ENCODE measurements around the gene TRIO. TPM values are rescaled to one million over a fixed set of nuclear protein-coding genes. Genes with fewer than 3 reads are reported as not detected.

The TRIO gene
- total RNA-seq, 2 experiments from 2014 or later, result 6.0 to 6.6 TPM

DNA sequence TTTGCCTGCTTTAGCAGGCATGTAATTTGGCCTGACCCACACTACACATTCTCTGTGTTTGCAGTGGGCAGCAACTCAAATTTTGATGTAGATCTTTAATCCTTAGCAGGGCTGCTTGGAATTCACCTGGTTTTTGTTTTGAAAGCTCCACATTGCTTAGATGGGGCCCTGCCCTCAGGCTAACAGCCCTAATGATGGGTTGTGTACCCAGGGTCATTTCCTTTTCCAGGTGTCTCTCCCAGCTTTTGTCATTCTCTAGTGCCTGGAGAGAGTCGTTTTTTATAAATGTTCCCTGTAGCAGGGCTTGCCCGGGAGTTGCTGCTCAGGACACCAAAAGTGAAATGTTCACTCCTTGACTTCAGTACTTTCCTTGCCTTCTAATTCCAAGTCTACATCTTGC is 126.3 kb downstream of the TRIO start:
- Mint-ChIP-seq H3K4me3 (no peak overlapping the region), H3K27me3 (peaks cover 29% of the 10 kb centered on the region), H3K9me3 (no peaks in the 10 kb centered on the region), H3K36me3 (no peaks in the 10 kb centered on the region), H3K4me1 (ENCODE audit: low read depth) (peaks cover 6% of the 10 kb centered on the region), H3K27ac (no peak overlapping the region)
- POLR2A ChIA-PET, result no interaction called here
- intact Hi-C loops (cut with micrococcal nuclease), result loop anchor here (10.0 kb wide), 1 partner anchor 125 kb away; the partner anchor contains the start of gene TRIO
- DNase-seq, result no peak
- CTCF ChIA-PET, result interaction anchor here (1.6 to 2.0 kb wide), 3 partner anchors 121 to 379 kb away, joined by 3 to 8 read pairs (median 5); no protein-coding TSS in a partner anchor

DNA sequence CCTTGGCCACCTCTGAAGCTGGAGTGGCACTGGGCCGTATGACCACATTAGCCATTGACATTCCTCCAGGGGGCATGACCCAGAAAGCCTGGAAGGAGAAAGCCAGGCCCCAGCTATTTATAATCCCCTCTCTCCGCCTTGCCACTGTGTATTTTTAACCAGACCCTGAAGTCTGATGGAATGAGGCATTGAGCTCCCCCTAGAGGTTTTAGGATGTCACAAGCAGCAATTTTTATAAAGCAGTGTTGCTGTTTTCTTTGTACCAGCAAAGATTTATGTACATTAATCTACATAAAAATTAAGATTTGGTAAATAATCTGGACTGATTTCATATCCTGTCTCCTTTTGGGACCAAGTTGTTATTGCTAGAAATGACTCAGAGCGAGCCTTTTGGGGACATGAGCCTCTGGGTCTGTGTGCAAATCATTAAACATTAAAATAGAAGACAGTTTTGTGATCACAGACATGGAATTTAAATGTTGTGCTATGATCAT is 127.1 kb downstream of the TRIO start:
- H3K27me3 Mint-ChIP-seq, result peaks cover 26% of the 10 kb centered on the region
- CTCF ChIA-PET, result interaction anchor here (0.6 to 2.0 kb wide), 9 partner anchors 10 to 379 kb away, joined by 3 to 13 read pairs (median 4); no protein-coding TSS in a partner anchor

DNA sequence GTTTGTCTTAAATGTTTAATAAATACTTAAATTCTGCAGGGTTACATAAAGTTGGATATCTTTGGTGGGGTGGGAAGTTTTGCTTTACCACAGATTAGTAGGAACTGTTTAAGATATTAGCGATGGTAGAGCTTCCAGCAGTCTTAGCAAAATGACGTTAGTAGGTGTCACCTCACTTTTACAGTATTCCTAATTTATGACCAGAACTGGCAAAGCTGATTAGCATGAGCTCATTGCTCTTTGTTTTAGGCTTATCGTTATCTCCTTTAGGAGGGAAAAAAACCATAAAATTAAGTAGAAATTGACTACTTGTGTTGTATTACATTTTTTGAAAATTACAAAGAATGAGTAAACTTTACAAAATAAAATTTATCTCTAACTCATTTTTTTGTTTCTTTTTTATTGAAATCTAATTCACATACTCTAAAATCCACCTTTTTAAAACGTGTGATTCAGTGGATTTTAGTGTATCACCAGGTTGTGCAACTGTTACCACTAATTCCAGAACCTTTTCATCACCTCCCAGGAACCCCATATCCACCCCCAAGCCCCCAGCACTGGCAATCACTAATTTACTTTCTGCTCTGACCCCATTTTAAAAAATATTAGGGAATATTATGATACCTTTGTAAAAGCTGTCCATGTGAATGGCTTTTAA is 129.5 kb downstream of the TRIO start:
- no peak for DNase-seq
- no peak overlapping the region for H3K4me3 Mint-ChIP-seq
- H3K4me1 Mint-ChIP-seq (ENCODE audit: low read depth), result peaks cover 2% of the 10 kb centered on the region
- H3K36me3 Mint-ChIP-seq, result no peaks in the 10 kb centered on the region
- peaks cover 24% of the 10 kb centered on the region for H3K27me3 Mint-ChIP-seq
- ChIA-PET POLR2A (no interaction called here), CTCF (no interaction called here)
- intact Hi-C loops (cut with micrococcal nuclease), result no loop called here
- H3K27ac Mint-ChIP-seq, result no peak overlapping the region
- H3K9me3 Mint-ChIP-seq, result no peaks in the 10 kb centered on the region

More for the DNA sequence above, 127.1 kb downstream of the TRIO start:
- DNase-seq, result no peak
- Mint-ChIP-seq H3K9me3 (no peaks in the 10 kb centered on the region), H3K27ac (no peak overlapping the region), H3K4me3 (no peak overlapping the region), H3K4me1 (ENCODE audit: low read depth) (no peaks in the 10 kb centered on the region), H3K36me3 (no peaks in the 10 kb centered on the region)
- POLR2A ChIA-PET, result no interaction called here
- intact Hi-C loops (cut with micrococcal nuclease), result loop anchor here (1.0 to 2.0 kb wide), 2 partner anchors 161 to 282 kb away; no protein-coding TSS in a partner anchor

DNA sequence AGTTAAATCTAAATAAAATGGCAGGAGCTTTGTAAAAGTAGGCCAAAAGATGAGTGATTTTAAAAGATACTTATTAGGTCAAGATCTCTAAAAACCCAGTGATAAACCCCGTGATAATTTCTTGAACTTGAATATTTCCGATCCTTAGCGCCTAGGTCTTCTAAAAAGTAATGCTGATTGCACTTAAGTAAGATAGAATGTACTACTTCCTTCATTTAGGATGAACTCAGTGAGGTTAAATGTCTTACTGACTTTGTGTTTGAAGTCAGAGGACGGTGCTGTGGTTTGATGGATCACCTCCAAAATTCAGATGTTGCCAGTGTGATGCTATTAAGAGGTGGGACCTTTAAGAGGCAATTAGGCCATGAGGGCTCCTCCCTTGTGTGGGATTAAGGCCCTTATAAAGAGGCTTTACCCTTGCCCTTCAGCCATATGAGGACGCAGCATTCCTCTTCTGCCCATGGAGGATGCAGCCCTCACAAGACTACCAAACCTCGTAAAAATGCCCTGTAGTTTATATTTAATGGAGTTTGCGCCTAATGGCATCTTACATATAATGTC is 130.1 kb downstream of the TRIO start:
- DNase-seq, result no peak
- H3K4me1 Mint-ChIP-seq (ENCODE audit: low read depth), result peaks cover 2% of the 10 kb centered on the region
- POLR2A ChIA-PET, result no interaction called here
- no peak overlapping the region for H3K27ac Mint-ChIP-seq
- no peaks in the 10 kb centered on the region for H3K36me3 Mint-ChIP-seq
- H3K27me3 Mint-ChIP-seq, result peaks cover 22% of the 10 kb centered on the region
- intact Hi-C loops (cut with micrococcal nuclease), result no loop called here
- H3K4me3 Mint-ChIP-seq, result no peak overlapping the region
- no peaks in the 10 kb centered on the region for H3K9me3 Mint-ChIP-seq
- CTCF ChIA-PET, result no interaction called here

DNA sequence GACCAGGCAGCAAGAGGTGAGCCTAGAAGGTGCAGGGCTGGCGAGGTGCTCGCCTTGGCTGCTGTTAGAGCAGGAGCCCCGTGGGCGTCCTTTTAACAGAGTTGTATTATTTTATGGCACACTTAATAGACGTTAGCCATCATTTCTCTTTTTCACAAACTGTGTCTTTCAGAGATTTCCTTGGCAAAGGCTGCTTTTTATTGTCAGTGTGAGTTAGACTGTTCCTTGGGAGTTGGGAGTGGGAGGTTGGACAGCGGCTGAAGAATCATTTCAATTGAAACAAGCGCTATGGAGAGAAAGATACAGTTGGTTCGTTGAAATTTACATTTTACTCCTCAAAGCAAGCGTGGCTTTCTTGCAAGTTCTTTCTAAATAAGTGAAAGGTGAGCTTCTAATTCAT is 133.2 kb downstream of the TRIO start:
- no peak overlapping the region for H3K4me3 Mint-ChIP-seq
- peaks cover 2% of the 10 kb centered on the region for H3K4me1 Mint-ChIP-seq (ENCODE audit: low read depth)
- H3K27ac Mint-ChIP-seq, result no peak overlapping the region
- no peaks in the 10 kb centered on the region for H3K9me3 Mint-ChIP-seq
- intact Hi-C loops (cut with micrococcal nuclease), result no loop called here
- H3K36me3 Mint-ChIP-seq, result no peaks in the 10 kb centered on the region
- peaks cover 13% of the 10 kb centered on the region for H3K27me3 Mint-ChIP-seq
- POLR2A ChIA-PET, result no interaction called here
- CTCF ChIA-PET, result no interaction called here
- DNase-seq, result no peak

DNA sequence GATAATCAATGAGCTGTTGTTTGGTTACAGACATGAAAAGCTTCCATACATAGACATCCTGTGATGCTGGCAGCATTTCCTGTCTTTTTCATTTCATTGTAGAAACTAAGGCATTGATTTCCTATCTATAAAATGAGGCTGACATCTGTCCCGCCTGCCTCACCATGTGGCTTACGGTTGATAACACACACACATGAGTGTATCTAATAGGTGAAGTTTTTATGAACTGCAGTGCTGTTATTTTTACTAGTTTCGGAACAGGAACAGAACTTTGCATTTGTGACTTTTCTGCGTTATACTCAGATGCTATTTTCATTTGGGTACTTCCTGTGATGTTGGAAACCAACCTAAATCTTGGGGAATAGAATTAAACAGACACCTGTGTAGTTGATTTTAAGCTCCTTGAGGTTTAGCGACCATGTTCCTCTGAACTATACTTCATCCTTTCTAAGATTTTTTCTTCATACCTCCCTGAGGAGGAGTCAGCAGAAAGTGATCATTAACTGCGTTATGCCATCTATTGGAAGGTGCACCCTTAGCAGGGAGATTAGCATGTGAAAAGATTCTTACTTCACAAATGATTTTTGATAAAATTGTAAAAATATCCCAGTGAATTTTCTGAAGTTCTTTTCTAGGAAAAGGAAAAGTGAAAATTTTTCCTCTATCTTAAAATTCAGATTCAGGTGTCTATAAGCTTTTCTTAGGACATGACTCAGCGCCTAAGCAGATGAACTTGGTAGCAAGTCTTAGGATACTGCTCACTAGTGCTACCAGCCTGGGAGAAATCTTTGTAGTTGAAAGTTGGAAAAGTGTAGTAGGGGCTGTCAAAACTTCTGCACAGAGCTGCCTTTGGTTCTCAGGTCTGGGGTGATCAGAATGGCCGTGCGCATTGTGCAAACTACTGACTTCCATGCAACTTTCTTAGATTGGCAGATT is 134.5 kb downstream of the TRIO start:
- DNase-seq, result no peak
- H3K27ac Mint-ChIP-seq, result no peak overlapping the region
- H3K36me3 Mint-ChIP-seq, result no peaks in the 10 kb centered on the region
- H3K4me1 Mint-ChIP-seq (ENCODE audit: low read depth), result peaks cover 2% of the 10 kb centered on the region
- ChIA-PET CTCF (no interaction called here), POLR2A (no interaction called here)
- H3K4me3 Mint-ChIP-seq, result no peak overlapping the region
- H3K9me3 Mint-ChIP-seq, result no peaks in the 10 kb centered on the region
- intact Hi-C loops (cut with micrococcal nuclease), result no loop called here
- H3K27me3 Mint-ChIP-seq, result peaks cover 12% of the 10 kb centered on the region

DNA sequence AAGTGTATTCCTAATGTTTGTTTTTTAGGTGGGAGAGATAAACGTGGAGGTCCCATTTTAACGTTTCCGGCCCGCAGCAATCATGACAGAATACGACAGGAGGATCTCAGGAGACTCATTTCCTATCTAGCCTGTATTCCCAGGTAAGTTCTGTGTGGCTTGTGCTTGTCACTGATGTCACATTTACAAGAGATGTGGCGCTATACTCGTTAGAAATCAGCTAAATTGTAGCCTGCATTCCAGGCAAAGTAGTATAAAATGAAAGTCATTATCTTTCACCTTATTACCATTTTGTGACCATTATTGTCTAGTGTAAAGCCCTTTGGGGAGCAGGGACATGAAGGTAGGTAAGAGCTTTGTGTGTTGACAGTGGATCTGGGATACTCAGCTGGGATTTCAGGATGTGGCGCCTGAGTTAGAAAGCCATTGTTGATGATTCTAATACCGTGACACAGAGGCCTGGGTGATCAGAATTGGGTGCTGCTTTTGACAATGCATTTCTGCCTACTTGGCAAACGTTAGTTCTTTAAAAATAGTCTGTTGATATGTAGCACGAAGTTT is 137.2 kb downstream of the TRIO start:
- CTCF ChIA-PET, result interaction anchor here (0.8 to 3.6 kb wide), 2 partner anchors 10 to 368 kb away, joined by 4 to 13 read pairs; no protein-coding TSS in a partner anchor
- Mint-ChIP-seq H3K4me1 (ENCODE audit: low read depth) (peaks cover 2% of the 10 kb centered on the region), H3K27me3 (peaks cover 7% of the 10 kb centered on the region), H3K9me3 (no peaks in the 10 kb centered on the region), H3K27ac (no peak overlapping the region), H3K36me3 (no peaks in the 10 kb centered on the region), H3K4me3 (no peak overlapping the region)
- POLR2A ChIA-PET, result no interaction called here
- intact Hi-C loops (cut with micrococcal nuclease), result no loop called here
- DNase-seq, result no peak

DNA sequence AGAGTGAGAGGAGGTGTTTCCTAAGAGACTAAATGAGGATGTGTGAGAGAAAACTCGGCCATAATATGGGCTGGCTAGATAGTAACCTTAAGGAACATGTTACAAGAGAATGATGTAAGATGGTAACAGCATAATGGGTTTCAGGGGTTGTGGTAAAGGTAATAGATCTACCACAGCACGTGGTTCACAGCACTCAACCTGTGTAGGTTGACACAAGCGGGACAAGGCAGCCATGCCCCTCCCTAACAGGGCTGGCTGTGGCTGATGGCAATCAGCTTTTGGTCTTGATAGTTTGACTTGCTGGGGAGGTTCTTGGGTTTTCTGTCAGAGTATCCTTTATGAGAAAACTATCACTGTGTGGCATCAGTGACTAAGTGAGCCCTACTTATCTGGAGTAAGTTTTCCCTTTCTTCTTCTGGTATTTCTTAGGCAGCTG is 138.6 kb downstream of the TRIO start:
- intact Hi-C loops (cut with micrococcal nuclease), result no loop called here
- Mint-ChIP-seq H3K27me3 (peaks cover 7% of the 10 kb centered on the region), H3K27ac (no peak overlapping the region), H3K9me3 (no peaks in the 10 kb centered on the region), H3K4me3 (no peak overlapping the region), H3K36me3 (no peaks in the 10 kb centered on the region), H3K4me1 (ENCODE audit: low read depth) (peaks cover 2% of the 10 kb centered on the region)
- POLR2A ChIA-PET, result no interaction called here
- CTCF ChIA-PET, result interaction anchor here (3.6 kb wide), 1 partner anchor 12 kb away, joined by 13 read pairs; no protein-coding TSS in a partner anchor
- peak; percentile 17 for DNase-seq

DNA sequence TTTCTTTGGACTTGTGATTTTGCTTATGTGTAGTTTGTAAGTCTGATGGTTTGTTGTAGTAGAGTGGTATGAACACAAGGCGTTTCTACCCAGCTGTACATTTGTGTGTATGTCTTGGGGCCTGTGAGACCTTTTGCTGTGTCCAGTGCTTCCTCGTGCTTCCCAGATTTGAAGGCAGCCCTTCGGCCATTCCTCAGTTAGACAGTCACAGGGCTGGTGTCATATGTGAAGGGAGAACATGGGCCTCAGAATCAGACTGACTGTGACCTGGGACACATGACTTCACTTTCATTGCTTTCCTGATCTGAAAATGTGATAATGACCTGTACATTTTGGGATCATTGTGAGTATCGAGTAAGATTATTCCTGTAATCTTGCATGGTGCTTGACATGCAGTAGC is 140.0 kb downstream of the TRIO start:
- Mint-ChIP-seq H3K4me1 (ENCODE audit: low read depth) (no peaks in the 10 kb centered on the region), H3K36me3 (no peaks in the 10 kb centered on the region), H3K27me3 (peaks cover 3% of the 10 kb centered on the region), H3K4me3 (no peak overlapping the region), H3K27ac (no peak overlapping the region), H3K9me3 (no peaks in the 10 kb centered on the region)
- ChIA-PET POLR2A (no interaction called here), CTCF (no interaction called here)
- no peak for DNase-seq
- intact Hi-C loops (cut with micrococcal nuclease), result no loop called here

DNA sequence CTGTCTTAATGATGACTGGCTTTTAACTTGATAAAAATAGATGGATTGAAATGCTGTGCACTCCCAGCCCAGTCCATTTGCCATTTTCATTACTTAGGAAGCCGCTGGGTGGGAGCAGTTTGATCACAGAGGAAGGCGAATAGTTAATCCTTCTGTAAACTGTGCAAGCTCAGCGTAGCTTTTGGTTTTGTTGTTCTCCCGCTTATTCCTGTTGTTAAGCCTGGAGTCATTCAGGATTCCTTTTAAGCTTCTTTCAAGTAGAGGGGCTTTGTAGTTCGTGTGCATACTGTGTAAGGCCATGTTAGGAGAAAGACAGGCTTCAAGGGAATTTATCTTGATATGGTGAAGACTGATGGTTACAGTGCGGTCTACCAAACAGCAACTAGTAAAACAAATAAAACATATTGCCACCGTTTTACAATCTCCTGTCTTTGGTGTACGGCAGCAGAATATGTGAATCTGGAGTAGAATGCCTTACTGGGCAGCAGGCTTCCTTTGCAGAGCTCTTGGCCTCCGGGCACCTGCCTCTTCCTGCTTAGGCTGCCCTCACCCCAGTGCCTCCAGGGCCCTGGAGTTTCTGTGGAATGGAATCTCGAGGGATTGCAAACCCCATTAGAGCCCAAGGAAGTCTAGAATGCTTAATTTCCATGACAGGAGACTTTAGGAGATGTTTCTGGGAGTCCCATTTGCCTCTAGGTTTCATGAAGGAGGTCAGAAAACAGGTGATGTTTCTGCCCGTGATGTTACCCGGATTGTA is 141.4 kb downstream of the TRIO start:
- H3K9me3 Mint-ChIP-seq, result no peaks in the 10 kb centered on the region
- CTCF ChIA-PET, result no interaction called here
- no peak for DNase-seq
- peaks cover 2% of the 10 kb centered on the region for H3K27me3 Mint-ChIP-seq
- no peak overlapping the region for H3K4me3 Mint-ChIP-seq
- no peaks in the 10 kb centered on the region for H3K4me1 Mint-ChIP-seq (ENCODE audit: low read depth)
- H3K27ac Mint-ChIP-seq, result no peak overlapping the region
- POLR2A ChIA-PET, result no interaction called here
- H3K36me3 Mint-ChIP-seq, result no peaks in the 10 kb centered on the region
- intact Hi-C loops (cut with micrococcal nuclease), result no loop called here

DNA sequence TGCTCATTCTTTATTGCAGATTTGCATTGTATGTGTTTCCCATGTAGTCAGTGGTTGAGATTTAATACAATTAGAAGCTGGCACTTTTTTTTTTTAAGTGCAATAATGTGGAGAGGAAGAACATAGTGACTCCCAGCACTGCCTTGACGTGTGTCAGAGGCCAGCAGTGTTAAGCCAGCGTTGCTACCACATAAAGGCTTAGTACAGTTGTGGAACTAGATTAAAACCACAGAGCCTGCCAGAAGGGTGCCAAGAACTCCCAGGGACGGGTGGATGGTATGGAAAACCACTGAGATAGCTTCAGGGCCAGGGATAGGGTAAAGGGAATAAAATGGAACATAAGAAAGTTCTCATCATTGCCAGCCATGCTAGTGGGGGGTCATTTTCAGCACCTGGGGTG is 142.9 kb downstream of the TRIO start:
- no peak for DNase-seq
- no peaks in the 10 kb centered on the region for H3K9me3 Mint-ChIP-seq
- H3K4me1 Mint-ChIP-seq (ENCODE audit: low read depth), result no peaks in the 10 kb centered on the region
- CTCF ChIA-PET, result no interaction called here
- no peak overlapping the region for H3K27ac Mint-ChIP-seq
- intact Hi-C loops (cut with micrococcal nuclease), result no loop called here
- H3K36me3 Mint-ChIP-seq, result no peaks in the 10 kb centered on the region
- no peaks in the 10 kb centered on the region for H3K27me3 Mint-ChIP-seq
- POLR2A ChIA-PET, result no interaction called here
- no peak overlapping the region for H3K4me3 Mint-ChIP-seq

All from activated CD4-positive, alpha-beta memory T cell treated with anti-CD3 and anti-CD28 coated beads for 36 hours (primary cell).